Thyroid gland (tissue), 4 donors: ENCODE data around the gene B4GALNT4.

Source experiments
- CTCF ChIP-seq, 6 experiments: fragments of 200-600 bp in 3 of 6; fragments of 450-650 bp in 3 of 6; sonication (generic) in 3 of 6; IDR thresholded peaks; one replicate each; pipeline ENCODE4 v1.5.1; 2016 to 2019; ENCODE audit warnings: antibody characterized with exemption in 6 of 6, mild to moderate bottlenecking in 2 of 6, inconsistent platforms in 1 of 6, moderate library complexity in 1 of 6
- POLR2A ChIP-seq, 2 donors: fragments of 450-650 bp; IDR thresholded peaks; one replicate each; pipeline ENCODE4 v1.6.1; 2017; ENCODE audit warnings: antibody characterized with exemption in 2 of 2, mild to moderate bottlenecking in 2 of 2, moderate library complexity in 1 of 2

DNA sequence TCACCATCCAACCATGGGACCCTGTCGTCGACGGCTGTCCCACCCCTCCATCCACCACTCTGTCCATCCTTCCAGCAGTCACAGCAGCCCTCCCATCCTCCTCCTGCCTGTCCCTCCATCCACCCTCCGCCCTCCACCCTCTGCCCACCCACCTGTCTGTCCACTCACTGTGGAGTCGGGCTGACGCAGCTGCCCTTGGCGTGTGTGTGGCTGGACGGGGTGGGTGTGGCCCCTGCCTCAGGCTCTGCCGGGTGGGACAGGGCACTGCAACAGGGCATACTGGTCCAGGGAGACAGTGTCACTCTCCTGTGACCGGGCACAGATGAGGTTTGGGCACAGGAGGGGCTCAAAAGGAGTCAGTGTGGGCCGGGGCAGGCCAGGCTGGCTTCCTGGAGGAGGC lies 26.6 kb downstream of the B4GALNT4 start:
- TF ChIP-seq CTCF (IDR thresholded peaks at IDR 0.05) (no peak), POLR2A (IDR thresholded peaks at IDR 0.05) (no peak)
